PFSK-1 (cell line): Measurements from ENCODE around the gene SLC7A6.

ENCODE experiments used
- FOXP2 ChIP-seq: optimal IDR thresholded peaks from 2 replicates; pipeline ENCODE3; 2011; ENCODE audit warnings: borderline replicate concordance, control low read depth, inconsistent platforms; ENCODE audit not compliant: insufficient read depth; ENCODE audit errors: extremely low read length, extremely low read depth
- POLR2AphosphoS5 ChIP-seq: IDR thresholded peaks from 2 replicates; pipeline ENCODE4 v1.6.1; 2012; ENCODE audit warnings: low read depth, mild to moderate bottlenecking, control low read depth, low read length, moderate library complexity
- SIN3A ChIP-seq: IDR thresholded peaks from 2 replicates; pipeline ENCODE4 v1.6.1; 2012; ENCODE audit warnings: mild to moderate bottlenecking, low read length, moderate library complexity, borderline replicate concordance; ENCODE audit not compliant: insufficient read depth
- TAF1 ChIP-seq: IDR thresholded peaks from 2 replicates; pipeline ENCODE4 v1.6.1; 2012; ENCODE audit warnings: low read length, control low read depth, borderline replicate concordance; ENCODE audit not compliant: insufficient read depth
- TF ChIP-seq, protein P1 (sequence below), 2 experiments: IDR thresholded peaks; 2 replicates each; pipeline versions ENCODE4 v1.6.1 to v1.8.0; 2011 to 2012; ENCODE audit warnings: low read depth in 2 of 2, low read length in 2 of 2, control low read depth in 1 of 2, inconsistent platforms in 1 of 2, mild to moderate bottlenecking in 1 of 2, moderate library complexity in 1 of 2; ENCODE audit not compliant: insufficient read depth in 1 of 2

The SLC7A6 gene

GRCh38 chr16:68348639-68349445 is 84.5 kb downstream of the SLC7A6 start:
- no peak for TF ChIP-seq TAF1
- no peak for TF ChIP-seq FOXP2
- TF ChIP-seq, protein P1, sequence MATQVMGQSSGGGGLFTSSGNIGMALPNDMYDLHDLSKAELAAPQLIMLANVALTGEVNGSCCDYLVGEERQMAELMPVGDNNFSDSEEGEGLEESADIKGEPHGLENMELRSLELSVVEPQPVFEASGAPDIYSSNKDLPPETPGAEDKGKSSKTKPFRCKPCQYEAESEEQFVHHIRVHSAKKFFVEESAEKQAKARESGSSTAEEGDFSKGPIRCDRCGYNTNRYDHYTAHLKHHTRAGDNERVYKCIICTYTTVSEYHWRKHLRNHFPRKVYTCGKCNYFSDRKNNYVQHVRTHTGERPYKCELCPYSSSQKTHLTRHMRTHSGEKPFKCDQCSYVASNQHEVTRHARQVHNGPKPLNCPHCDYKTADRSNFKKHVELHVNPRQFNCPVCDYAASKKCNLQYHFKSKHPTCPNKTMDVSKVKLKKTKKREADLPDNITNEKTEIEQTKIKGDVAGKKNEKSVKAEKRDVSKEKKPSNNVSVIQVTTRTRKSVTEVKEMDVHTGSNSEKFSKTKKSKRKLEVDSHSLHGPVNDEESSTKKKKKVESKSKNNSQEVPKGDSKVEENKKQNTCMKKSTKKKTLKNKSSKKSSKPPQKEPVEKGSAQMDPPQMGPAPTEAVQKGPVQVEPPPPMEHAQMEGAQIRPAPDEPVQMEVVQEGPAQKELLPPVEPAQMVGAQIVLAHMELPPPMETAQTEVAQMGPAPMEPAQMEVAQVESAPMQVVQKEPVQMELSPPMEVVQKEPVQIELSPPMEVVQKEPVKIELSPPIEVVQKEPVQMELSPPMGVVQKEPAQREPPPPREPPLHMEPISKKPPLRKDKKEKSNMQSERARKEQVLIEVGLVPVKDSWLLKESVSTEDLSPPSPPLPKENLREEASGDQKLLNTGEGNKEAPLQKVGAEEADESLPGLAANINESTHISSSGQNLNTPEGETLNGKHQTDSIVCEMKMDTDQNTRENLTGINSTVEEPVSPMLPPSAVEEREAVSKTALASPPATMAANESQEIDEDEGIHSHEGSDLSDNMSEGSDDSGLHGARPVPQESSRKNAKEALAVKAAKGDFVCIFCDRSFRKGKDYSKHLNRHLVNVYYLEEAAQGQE (IDR thresholded peaks at IDR 0.05; ENCODE audit: insufficient read depth in 1 of 2, low read depth in 2 of 2, low read length in 2 of 2) = no peak
- no peak for TF ChIP-seq POLR2AphosphoS5
- no peak for TF ChIP-seq SIN3A

DNA sequence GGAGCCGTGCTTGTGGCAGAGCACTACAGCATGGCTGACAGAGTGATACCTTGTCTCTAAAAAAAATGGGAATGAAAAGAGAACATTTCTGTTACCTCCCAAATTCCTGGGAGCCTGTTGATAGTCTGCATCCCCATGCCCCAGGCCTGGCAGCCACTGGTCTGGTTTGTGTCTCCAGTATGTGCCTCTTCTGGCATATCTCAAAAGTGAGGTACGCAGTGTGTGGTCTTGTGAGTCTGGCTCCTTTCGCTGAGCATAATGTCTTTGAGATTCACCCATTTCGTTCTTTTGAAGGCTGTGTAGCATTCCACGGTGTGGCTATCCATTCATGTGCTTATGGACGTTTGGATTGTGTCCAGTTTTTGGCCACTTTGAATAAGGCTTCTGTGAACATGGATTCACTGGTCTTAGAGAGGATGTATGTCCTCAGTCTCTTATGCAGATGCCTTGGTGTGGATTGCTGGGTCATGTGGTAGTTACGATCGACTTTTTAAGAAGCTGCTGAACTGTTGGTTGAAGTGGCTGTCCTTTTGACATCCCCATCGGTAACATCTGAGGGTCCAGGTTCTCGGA is 85.6 kb downstream of the SLC7A6 start:
- TF ChIP-seq TAF1 (no peak), FOXP2 (no peak), SIN3A (no peak), POLR2AphosphoS5 (no peak)
- TF ChIP-seq, protein P1 (IDR thresholded peaks at IDR 0.05; ENCODE audit: insufficient read depth in 1 of 2, low read depth in 2 of 2, low read length in 2 of 2) = no peak

DNA sequence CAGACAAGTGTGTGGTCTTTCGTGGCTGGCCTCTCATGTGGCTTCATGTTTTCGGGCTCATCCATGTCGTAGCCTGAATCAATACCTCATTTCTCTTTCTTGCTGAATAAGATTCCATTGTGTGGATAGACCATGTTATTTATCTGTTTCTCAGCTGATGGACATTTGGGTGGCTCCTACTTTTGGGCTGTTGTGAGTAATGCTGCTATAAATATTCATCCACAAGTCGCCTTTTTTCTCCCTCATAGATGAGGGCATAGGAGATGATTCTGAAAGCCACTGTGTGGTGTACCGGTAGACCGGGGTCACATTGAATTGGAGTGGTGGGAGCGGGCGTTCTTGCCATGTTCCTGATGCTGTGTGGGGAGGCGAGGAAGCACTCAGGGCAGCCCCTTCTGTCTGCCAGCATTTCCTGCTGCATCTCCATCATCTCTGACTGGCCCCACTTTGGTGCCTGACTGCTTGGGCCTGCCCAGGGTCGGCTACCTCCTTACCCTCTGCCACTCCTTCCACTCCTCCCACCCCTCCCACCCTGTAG is 86.6 kb downstream of the SLC7A6 start:
- TF ChIP-seq TAF1 = no peak
- TF ChIP-seq, protein P1 (IDR thresholded peaks at IDR 0.05; ENCODE audit: insufficient read depth in 1 of 2, low read depth in 2 of 2, low read length in 2 of 2) = no peak
- no peak for TF ChIP-seq SIN3A
- no peak for TF ChIP-seq POLR2AphosphoS5
- no peak for TF ChIP-seq FOXP2
